ENCODE data around the gene ADGRF3.
"Not testable (repeated sequence)": the region's sequence is repeated elsewhere in the genome, so short reads cannot be mapped to it uniquely, and the experiment has no call there.

DNA sequence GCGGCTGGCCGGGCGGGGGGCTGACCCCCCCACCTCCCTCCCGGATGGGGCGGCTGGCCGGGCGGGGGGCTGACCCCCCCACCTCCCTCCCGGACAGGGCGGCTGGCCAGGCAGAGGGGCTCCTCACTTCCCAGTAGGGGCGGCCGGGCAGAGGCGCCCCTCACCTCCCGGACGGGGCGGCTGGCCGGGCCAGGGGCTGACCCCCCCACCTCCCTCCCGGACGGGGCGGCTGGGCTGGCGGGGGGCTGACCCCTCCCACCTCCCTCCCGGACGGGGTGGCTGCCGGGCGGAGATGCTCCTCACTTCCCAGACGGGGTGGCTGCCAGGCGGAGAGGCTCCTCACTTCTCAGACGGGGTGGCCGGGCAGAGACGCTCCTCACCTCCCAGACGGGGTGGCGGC lies 24.3 kb upstream of the ADGRF3 start:
- TF ChIP-seq POLR2A (IDR thresholded peaks at IDR 0.05): not testable (repeated sequence)
- TF ChIP-seq, protein P1, sequence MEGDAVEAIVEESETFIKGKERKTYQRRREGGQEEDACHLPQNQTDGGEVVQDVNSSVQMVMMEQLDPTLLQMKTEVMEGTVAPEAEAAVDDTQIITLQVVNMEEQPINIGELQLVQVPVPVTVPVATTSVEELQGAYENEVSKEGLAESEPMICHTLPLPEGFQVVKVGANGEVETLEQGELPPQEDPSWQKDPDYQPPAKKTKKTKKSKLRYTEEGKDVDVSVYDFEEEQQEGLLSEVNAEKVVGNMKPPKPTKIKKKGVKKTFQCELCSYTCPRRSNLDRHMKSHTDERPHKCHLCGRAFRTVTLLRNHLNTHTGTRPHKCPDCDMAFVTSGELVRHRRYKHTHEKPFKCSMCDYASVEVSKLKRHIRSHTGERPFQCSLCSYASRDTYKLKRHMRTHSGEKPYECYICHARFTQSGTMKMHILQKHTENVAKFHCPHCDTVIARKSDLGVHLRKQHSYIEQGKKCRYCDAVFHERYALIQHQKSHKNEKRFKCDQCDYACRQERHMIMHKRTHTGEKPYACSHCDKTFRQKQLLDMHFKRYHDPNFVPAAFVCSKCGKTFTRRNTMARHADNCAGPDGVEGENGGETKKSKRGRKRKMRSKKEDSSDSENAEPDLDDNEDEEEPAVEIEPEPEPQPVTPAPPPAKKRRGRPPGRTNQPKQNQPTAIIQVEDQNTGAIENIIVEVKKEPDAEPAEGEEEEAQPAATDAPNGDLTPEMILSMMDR (IDR thresholded peaks at IDR 0.05): not testable (repeated sequence)
